Measurements from ENCODE around the gene SIAH3.

The SIAH3 gene

DNA sequence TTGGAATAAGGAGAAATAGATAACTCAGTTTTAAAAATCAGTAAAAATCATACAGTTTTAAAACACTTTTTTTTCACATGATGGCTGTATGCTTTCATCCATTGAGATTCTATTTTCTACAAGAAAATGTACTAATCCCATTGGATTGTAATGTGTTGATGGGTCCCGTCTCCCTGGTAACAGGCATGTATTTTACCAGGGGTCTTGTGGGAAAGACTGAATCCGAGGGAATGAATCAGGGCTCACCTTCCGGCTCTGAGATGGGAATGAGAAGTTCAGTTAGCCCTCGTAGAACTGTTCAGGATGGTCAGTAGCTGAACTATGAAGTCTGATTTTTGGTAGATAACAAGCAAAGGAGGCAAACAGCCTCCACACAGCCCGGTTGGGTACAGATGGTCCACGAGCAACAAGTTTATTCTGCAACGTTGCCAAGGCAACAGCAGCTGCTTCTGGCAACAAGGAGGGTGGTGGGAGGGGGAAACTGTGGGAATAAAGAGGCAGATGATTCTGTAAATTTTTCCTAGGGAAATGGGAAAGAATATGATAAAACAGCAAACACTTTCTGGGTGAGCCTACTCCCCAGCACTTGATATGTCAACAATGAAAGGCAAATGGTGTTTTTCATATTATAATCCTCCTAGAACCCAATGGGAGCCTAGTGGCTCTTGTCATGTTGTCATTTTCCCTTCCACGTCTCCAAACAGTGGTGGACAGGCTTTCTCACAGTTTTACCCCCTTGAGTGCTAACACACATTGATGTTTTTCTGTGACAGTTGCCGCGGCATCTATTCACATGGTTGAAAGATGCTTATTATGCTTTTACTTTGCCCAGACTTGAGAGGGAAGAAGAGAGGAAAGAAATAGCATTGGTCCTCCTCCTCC, 12.4 kb upstream of the SIAH3 start:
- no peak for DNase-seq (ENCODE audit: low read depth in 2 of 2)

DNA sequence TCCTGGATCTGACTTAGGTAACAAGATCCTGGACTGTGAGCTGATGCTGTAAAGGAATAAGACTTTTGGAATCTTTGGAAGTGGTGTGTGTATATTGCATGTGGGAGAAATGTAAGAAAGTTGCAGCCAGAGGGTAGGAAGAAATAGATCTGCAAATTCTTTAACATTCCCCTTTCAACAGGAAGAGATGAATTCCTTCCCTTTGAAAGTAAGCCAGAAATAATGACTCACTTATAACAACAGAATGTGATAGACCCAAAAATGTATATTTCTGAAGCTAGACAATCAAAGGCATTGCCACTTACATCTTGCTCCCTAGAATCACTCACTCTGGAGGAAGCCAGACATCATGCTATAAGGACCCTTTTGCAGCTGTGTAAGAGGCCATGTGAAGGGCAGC, 9.8 kb upstream of the SIAH3 start:
- DNase-seq (ENCODE audit: low read depth in 2 of 2), result no peak

DNA sequence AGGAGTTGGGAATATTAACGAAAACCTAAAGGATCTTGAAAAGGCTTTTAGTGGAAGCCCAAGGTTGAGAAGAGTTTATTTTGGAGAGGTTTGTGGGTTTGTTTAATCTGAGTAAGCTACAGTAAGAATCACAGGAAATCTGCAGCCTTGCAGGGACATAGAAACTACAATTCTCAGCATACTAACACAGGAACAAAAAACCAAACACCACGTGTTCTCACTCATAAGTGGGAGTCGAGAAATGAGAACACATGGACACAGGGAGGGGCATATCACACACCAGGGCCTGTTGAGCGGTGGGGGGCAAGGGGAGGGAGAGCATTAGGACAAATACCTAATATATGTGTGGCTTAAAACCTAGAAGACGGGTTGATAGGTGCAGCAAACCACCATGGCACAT, 8.7 kb upstream of the SIAH3 start:
- DNase-seq (ENCODE audit: low read depth in 2 of 2), result no peak

DNA sequence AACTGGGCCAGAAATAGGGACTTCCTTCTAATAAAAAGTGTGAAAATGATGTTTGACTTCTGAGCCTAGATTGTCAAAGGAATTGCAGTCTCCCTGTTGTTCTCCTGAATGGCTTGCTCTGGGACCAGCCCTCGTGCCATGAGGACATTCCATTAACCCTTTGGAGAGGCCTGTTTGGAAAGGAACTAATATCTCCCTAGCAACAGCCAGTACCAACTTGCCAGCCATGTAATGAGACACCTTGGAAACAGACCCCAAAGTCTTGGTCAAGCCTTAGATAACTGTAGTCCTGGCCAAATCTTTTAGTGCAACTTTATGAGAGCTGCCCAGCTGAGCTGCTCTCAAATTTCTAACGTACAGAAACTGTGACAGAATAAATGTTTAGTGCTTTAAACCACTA, 8.2 kb upstream of the SIAH3 start:
- no peak for DNase-seq (ENCODE audit: low read depth in 2 of 2)

DNA sequence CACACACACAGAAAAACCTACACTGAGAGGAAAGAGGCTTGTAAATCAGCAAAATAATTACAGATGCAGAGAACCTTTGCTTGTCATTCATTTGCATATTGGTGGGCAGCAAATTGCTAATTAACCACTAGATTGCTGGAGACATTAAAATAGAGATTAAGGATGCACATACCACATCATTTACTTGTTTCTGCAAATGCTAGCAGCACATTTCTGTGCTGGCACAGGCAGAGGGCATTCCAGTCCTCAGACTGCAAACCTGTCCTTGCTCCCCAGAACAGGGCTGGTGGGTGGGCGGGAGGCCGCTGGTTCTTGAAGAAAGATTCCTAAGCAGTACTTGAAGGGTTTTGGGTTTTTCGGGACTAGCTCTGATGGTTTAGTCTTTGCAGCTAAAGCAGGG, 941 bp upstream of the SIAH3 start:
- DNase-seq (ENCODE audit: low read depth in 2 of 2), result no peak

DNA sequence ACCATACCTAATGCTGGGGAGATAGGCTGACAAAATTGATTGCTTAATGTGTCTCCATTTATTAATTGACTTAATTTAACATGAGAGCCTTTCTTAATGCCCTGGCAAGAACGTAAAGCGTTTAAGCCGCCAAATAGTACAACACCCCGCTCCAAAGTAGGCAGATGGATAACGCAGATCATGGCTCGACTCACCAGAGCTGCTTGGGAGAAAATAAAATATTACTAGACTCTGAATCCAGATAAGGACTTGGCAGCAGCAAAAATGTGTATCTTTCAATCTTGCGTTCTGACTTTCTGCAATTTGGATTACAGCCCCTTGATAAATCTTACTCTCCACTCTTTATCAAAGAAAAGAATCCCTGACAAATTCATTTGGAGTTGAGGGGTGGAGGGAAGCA, 403 bp upstream of the SIAH3 start:
- DNase-seq (ENCODE audit: low read depth in 2 of 2), result no peak

DNA sequence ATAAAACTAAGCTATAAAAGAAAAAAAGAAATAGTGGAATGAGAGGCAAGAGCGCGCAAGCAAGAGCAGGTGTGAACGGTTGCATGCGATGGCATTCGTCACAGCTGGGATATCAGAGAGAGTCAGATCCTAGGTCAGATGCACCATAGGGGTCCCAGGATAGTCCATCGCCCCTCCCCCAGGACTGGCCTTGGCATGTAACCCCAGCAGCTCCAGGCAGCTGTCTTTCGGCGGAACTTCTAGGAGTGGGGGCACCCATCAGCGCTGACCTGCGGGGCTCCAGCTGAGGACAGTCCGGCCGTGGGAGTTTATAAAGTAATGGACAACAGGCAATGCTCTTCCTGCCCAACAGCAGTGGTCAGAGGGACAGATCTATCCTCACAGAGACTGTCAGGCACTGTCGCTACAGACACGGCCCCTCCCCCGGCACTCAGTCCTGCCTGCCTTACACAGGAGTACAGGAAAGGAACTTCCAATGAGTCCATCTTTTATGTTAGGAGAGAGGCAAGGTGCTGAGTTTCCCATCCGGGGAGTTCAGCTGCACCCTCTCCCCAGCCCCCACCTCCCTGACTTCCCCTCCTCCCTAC, 1.4 kb downstream of the SIAH3 start:
- DNase-seq (ENCODE audit: low read depth in 2 of 2), result no peak

DNA sequence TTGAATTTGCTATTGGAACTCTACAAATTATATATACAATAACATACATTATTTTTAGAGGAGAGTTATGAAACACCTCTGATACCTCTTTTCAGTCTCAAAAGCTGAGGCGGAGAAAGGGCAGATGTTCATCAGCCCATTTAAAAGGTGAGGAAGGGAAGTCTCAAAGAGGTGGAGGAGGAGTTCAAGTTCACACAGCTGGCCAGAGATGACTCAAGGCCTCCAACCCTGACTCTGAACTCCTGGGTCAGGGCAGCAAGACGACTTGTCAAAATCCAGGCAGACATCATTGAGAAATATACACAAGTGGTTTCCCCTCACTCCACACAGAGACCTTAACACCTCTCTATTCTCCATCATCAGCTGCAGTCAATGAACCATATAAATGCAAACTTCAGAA, 2.1 kb downstream of the SIAH3 start:
- DNase-seq (ENCODE audit: low read depth in 2 of 2), result no peak

DNA sequence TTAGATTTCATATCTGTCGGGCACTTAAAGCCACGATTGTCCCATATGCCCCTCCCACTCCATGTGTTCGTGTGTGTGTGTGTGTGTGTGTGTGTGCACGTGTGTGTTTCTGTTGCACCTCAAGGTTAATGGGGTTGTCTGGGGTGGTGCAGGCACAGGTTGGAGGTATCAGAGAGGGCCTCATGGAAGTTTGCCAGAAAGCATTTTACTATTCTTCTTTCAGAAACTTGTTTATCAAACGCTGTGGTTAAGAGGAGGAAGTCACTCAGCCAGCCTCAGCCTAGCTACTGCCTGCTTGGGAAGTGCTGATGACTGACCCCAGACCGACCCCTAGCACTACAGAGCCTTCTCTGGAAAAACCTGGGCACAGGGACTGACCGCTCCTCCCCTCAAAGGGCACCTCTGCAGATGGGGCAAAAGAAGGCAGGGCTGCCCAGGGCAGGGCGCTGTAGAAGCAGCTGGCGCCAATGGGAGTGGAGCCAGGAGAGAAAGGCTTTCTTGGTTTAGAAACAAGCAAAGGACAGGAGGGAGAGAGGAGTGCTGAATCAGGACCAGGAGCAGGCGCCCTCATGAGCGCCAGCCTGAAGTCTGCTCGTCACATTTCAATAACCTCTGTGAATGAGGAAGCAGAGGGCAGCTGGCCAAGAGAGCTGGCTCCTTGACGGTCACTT, 3.9 kb downstream of the SIAH3 start:
- peak in 1 of 2 donors; percentile 36 for DNase-seq (ENCODE audit: low read depth in 2 of 2)

DNA sequence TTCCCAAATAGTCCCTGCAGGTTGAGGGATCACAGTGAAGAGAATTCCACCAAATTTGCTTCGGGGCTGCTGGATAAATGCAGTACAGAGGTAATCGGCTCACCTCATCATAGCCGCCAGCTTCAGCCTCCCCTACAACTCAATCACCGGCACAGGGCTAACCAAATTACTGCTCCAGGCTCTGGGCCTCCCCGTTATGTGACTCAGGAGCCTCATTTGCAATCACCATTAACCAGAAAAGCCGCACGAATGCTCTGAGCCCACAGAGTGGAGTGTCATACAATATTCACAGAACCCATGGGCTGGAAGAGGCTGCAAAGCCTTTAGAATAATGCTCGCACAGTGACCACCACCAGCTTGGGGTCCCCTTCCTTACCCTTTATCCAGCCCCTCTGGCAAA, 4.9 kb downstream of the SIAH3 start:
- DNase-seq (ENCODE audit: low read depth in 2 of 2), result no peak

DNA sequence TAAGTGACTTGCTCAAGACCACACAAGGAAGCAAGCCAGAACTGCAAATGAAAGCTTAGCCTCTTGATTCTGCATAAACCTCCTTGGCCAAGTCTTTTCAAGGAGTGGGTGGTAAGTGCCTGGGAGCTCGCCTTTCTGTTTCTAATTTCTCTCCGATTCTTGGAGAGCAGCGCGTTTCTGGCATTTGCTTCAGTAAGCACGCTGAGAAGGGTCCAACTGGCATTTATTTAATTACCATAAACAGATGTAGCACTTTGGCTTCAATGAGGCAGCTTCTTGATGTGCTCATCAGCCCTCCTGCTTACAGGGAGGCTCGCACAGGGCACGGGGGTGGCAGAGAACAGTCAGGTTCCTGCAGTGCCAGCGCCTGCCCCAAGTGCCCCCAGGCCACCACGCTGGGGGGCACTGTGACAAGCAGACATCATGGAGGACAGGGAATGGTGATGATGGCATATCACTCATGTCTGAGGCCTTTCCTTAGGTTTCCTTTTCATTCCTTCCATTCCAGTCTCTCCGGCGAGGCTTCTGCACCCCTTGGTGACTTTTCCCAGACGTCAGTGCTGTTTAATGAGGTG, 13.3 kb downstream of the SIAH3 start:
- DNase-seq (ENCODE audit: low read depth in 2 of 2), result no peak

DNA sequence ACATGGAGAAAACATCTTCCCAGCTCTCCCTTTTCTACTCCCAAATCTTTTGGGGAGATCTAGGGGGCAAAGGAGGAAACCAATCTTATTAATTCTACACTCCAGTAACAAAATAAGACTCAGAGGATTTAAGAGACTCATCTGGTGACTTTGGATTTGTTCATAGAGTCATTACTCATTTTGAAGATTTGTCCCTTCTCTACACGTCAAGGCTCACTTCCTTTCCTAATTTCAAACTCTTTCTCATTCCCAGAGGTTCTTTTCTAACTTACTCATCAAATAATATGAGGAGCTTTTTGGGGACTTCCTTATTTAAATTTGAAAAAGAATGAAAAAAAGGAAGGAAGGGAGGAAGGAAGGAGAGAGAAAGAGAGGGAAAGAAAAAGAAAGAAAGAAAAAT, 14.4 kb downstream of the SIAH3 start:
- no peak for DNase-seq (ENCODE audit: low read depth in 2 of 2)

DNA sequence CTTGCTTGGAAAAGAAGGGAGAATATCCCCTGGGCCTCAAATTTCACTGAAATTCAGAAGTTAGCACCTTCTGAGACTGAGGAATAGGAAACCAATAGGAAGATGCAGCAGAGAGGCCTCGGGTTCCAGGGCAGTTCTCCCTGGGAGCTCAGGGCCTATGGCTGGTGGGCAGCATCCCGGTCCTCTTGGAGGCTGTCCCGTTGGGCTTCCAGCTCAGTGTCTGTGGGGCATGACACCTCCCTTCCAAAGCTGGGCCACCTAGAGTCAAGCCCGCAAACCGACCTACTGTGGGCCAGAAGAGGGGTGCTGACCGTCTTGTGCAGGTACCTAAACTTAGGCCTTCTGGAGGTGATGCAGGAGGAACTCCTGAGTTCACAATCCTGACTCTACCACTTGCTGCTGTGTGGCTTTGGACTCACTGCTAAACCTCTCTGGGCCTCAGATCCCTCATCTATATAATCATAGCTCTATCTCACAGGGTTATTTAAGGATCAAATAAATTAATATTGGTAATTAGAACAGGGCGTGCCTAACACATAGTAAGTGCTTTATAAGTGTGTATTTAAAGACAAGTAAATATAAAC, 17.1 kb downstream of the SIAH3 start:
- DNase-seq (ENCODE audit: low read depth in 2 of 2), result no peak

DNA sequence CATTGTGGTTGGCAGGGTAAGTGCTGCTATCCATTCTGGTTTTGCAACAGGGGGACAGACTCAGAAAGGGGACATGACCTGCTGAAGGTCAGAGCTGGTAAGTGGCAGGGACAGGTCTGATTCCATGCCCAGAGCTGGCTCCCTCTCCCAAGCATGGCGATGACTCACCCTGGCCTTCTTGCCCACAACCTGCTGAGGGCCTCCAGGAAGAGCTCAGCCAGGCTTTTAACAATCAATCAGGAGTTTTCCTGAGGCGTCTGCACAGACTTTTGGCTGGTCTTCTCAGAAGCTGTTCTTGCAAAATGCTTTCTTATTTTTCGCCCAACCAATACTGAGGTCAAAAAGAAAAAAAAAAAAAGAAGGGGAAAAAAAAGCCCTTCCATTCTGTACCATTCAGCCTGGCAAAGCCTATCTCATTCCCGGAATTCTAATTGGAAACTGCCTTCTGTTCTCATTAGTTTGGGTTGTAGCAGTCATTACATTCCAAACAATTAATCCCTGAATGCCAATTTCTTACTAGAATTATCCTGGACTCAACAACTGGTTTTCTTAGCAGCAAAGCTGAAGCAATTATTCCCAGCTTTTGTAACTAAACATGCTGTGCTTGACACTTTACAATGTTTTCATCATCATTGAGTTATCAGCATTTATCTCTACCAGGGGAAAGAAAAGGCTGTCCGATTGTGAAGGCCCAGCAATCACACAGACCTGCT, 17.7 kb downstream of the SIAH3 start:
- DNase-seq (ENCODE audit: low read depth in 2 of 2), result no peak

DNA sequence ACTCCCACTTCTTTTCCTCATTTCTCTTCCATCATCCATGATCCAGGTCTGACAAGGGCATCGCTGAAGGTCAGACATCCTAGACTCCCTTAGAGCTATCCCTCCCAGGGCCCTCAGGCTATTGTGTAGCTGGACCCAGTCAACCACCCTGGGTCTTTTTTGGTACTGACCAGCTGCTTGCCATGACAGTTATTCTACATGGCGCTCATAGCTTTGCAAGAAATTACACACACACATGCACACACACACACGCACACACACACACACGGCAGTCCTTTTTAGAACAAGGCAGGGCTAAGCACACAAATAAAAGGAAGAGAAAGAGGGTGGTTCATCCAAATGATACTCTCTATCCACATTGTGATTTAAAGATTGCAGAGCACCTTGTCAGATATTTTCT, 18.3 kb downstream of the SIAH3 start:
- no peak for DNase-seq (ENCODE audit: low read depth in 2 of 2)

DNA sequence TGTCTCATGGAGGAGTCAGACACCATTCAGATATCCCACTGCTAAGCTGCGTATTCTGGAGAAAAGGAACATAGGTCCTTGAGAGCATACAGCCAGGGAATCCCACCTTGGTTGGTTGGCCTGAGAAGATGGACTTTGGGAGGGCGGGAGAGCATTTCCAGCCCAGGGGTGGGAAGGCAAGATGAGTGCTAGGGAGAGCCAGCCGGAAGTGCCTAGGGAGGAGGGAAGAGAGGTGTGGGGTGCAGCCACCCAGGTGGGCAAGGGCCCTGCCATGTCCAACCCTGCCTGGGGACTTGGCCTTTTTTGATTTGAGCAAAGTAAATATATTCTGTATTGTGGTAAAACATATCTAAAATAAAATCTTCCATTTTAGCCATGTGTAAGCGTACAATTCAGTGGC, 19.7 kb downstream of the SIAH3 start:
- no peak for DNase-seq (ENCODE audit: low read depth in 2 of 2)

DNA sequence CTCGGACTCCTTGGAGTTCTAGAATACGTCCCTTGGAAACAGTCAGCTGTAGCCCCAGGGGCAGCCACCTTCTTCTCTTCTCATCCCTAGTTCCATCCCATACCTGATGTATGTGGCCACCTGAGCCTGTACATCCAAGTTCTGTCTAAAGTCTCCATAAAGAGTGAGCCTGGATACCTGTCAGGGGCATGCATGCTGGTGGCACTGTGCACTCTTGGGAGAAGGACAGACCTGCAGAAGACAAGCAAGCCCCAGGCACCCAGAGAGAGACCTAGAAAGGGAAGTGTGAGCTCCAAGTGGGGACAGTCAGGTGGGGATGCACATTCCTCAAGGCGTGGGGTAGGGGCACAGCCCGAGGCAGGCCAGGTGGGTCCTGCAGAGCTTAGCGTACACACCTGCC, 21.4 kb downstream of the SIAH3 start:
- DNase-seq (ENCODE audit: low read depth in 2 of 2), result no peak

DNA sequence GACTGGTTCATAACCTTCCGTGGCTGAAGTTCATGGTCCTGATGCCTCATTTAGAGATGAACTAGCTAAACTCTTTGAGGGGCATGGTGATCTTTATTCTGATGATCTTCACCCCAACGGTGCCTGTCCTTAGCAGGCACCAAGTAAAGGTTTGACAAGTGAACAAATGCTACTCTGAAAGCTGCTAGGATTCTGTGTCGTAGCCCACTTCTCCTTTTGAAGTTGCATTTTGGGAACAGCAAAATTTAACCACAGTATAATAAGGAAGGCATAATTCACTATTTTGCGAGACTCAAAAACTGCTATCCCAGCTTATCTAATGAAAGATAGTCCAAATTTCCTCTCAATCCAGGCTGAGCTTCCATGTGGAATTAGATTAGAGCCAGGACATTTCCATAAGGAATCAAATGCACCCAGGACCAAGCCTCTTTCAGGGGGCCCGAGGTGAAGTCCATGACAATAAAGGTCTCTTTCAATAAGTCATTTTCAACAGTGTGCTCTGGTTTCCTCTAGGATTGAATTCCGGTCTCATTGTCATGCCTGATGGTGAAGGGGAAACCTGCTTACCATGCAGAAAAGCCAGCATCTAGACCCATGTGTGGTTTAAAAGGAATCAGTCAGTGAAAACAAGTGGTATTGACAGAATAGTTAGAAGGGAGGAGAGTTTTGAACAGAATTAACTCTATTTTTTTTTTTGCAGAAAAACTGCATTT, 23.1 kb downstream of the SIAH3 start:
- no peak for DNase-seq (ENCODE audit: low read depth in 2 of 2)

DNA sequence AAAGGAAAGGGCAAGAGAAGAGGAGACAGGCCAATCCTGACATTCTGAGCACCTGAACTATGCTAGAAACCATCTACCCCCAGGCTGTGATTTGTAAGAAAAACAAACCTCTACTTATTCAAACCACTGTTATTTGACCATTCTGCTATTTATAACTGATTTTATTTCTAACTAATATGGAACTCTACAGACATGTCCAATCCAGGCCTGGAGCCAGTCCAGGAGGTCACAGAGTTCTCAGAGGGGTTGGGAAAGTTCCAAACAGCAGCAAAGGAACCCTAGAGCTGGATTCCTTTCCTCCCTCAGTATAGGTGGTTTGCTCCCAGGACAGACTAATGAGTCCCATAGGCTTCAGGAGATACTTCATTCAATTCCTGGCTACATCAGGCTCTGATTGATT, 24.2 kb downstream of the SIAH3 start:
- DNase-seq (ENCODE audit: low read depth in 2 of 2), result no peak

DNA sequence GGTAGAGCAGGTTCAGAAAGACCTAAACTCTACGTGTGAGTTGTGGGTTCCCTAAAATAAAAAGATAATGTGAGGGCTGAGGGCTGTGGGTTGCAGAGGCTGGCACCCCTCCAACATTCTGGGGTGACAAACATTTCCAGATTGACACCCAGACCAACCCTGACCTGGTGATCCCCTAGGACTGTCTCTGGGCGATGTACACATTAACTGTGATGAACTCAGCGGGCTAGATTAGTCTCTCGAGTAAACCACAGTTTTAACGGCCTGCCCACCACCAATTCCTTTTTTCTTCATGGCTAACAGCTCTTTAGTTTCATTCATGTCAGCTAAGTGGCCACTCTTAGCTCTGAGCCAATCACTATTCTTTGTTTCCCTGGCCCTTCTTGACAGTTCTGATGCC, 24.8 kb downstream of the SIAH3 start:
- no peak for DNase-seq (ENCODE audit: low read depth in 2 of 2)

DNA sequence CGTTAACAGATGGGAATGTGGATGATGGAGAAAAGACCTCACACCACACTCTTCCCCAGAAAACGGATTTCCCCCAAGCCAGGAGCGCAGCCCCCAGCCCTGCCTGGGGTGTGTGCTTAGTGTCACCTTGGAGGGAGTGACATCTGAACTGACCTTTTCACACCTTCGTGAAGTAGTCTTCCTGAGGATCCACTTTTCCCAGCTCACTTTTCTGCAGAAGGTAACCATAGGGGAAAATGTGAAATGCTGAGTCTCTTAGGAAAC, 26.2 kb downstream of the SIAH3 start:
- no peak for DNase-seq (ENCODE audit: low read depth in 2 of 2)

Data from stimulated activated CD4-positive, alpha-beta T cell treated with anti-CD3 and anti-CD28 coated beads, Interleukin-1b, Interleukin-23, amount 100 ng/mL, for 1 hour (primary cell).